Suppressor macrophage treated with lipopolysaccharide for 4 hours (primary cell): Measurements from ENCODE around the gene FGF14.

ENCODE experiments used
- DNase-seq: peaks from one replicate; pipeline ENCODE4 v3.0.0-alpha.2; 2020

The FGF14 gene

DNA sequence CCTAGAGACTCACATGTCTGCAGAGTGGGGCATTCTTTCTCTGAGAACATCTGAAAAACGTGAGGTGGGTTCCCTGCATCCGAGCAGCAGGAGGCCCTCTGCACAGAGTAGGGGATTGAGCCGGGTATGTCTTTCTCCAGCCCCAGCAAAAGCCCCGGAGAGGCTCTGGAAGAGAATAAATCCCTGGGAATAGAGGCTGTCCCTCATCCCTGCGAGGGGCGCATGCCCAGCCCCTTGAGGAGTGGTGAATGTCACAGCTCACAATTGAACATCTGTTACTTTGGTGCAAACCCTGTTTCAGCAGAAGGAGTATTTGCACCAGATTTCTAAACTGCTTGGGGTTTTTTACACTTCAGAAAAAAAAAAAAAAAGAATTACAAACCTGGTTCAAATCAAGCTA, 164.6 kb downstream of the FGF14 start:
- DNase-seq, result no peak

GRCh38 chr13:102236830-102237229, 165.0 kb downstream of the FGF14 start:
- DNase-seq, result no peak

- DNase-seq, result no peak
Measured at GRCh38 chr13:102236341-102236740, 165.5 kb downstream of the FGF14 start.

DNA sequence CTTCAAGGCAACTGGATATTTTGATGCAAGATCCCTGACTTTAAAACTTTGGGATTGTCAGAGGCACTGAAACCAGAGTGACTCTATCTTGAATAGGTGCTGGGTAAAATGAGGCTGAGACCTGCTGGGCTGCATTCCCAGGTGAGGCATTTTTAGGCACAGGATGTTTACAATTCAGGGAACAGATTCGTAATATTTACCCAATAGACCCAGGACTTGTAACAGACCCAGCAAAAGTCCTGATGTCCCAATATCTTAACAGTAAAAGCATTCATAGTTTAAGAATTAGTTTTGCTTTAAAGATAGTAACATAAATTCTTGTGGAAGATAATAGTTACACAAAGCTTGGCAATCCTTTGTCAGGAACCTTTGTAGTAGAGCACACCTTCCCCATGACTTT, 166.2 kb downstream of the FGF14 start:
- no peak for DNase-seq

- no peak for DNase-seq
Measured at GRCh38 chr13:102234618-102235017, 167.2 kb downstream of the FGF14 start.

- no peak for DNase-seq
Measured at GRCh38 chr13:102233566-102234208, 168.2 kb downstream of the FGF14 start.

GRCh38 chr13:102231479-102231878, 170.4 kb downstream of the FGF14 start:
- DNase-seq, result no peak

DNA sequence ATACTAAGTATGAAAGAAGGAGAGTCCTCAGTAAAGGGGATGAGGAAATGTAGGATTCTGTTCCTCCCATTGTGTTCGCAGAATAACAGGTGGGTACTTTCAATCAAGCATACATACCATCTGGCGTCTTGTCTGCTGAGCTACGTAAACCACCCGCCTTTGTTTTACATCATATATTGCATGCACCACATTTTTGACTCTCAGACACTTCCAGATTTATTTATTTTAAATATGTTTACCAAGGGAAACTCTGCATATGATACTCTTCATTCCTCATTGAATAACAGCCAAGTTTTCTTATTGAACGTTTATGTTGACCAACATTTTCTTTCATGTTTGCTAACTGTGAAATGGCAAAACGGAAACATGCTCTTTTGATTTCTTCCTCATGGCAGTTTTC, 174.1 kb downstream of the FGF14 start:
- DNase-seq, result no peak

- DNase-seq, result no peak
Measured at GRCh38 chr13:102226591-102226990, 175.3 kb downstream of the FGF14 start.

DNA sequence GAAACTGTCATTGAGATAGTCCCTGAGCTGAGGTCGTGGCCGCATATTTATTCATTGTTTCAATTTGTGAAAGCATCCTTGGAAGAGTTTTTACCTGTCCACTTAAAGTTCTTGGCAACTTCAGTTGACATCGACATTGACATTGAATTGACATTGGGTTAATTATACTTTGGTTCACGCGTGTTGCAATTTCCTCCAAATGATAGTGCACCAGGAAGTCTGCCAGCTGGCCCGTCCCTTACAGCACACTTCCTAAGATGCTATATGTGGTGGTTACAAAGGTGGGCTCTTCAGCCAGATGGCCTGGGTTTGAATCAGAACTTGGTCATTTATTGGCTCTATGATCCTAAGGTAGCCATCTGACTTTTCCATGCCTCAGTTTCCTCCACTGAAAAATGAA, 176.0 kb downstream of the FGF14 start:
- no peak for DNase-seq

- DNase-seq, result no peak
Measured at GRCh38 chr13:102220681-102221228, 181.1 kb downstream of the FGF14 start.

DNA sequence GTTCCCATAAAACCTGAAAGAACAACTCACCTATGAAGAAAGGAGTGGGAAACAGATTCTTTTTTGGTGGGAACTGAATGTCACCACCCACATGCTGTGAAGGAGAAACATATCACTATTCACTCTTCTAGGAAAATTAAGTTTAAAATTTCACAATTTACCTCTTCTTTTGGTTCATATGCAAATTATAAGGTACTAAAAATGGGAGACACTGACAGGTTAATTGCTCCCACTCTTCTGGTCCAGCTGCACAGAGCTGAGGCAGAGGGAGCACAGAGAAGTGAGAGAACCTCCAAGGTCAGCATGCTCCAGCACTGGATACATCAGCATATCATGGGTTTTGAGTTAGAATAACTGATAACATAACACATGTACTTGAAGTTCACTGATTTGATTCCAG, 186.9 kb downstream of the FGF14 start:
- no peak for DNase-seq

- no peak for DNase-seq
Measured at GRCh38 chr13:102212729-102213128, 189.1 kb downstream of the FGF14 start.

DNA sequence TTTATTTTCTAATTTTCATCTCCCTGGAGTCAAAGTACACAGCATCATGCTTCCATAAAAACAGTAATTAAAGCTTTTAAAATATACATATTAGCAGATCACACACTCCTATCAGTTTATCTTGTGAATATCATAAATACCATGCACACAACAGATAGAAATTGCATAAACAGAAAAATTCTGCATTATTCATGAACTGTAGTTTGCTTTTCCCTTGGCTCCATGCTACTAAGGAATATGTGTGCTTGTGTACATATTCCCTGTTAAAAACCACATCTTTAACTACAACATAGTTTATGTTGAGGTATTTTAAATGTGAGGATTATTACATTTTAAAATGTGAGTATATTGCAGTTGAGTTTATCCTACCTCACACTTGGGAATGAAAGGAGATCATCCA, 193.5 kb downstream of the FGF14 start:
- no peak for DNase-seq

- DNase-seq, result no peak
Measured at GRCh38 chr13:102207680-102208342, 194.0 kb downstream of the FGF14 start.

GRCh38 chr13:102203718-102204117, 198.1 kb downstream of the FGF14 start:
- DNase-seq, result no peak

DNA sequence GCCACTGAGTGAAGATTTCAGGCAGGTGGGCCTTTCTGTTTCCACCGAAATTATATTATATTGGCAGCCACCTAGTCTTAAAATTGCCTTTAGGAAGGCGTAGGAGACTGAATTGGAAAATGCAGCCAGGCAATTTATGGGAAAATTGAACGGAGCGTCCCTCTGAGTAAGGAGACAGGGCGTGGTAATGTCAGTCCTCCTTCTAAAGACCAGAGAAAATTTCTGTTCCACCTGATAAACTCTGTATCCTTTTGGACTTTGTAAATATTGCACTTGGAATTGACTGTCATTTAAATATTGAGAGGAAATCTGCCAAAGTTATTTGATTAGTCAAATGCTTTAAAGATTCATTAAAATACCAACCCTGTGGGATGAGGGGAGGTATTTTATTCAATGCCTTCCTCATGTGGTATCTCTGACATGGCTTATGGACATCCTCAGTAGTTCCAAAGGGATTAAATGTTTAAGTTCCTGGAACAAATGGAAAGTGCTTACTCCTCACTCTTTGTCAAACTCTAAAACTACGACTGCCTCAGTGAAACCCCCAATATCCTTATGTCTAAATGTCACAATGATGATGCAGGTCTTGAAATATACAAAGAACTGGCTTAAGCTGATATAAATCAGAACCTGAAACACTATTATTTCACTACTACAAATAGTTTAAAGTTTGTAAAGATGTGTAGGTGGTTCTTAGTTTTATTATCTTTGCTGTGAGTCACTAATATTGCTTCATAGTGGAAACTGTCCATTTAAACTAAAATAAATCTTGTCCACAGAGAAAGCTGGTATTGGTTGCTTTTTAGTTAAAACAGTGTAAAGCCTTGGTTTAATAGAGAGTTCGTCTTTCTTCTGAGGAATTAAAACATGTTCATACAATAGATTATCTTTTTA, 203.2 kb downstream of the FGF14 start:
- DNase-seq, result no peak

DNA sequence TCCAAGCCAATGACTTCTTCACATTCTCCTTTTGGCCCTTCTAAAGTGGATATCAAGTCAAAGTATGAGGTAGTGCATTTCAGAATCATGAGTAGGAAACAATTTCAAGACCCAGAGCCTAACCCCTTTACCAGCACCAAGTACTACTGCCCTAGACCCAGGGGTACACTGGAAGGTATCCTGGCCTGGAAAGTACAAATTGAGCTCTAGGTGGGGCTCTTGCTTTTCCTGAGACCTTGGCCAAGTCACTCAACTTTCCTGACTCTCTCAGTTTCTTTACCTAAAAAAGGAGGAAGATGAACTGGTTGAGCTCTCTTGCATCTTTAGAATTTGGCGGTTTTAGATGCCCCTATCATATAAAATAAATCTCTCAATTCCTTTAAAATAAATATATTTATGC, 204.7 kb downstream of the FGF14 start:
- no peak for DNase-seq

GRCh38 chr13:102195566-102196462, 206.0 kb downstream of the FGF14 start:
- DNase-seq, result no peak

GRCh38 chr13:102192858-102193257, 209.0 kb downstream of the FGF14 start:
- DNase-seq, result no peak

- DNase-seq, result no peak
Measured at GRCh38 chr13:102191951-102192502, 209.8 kb downstream of the FGF14 start.

DNA sequence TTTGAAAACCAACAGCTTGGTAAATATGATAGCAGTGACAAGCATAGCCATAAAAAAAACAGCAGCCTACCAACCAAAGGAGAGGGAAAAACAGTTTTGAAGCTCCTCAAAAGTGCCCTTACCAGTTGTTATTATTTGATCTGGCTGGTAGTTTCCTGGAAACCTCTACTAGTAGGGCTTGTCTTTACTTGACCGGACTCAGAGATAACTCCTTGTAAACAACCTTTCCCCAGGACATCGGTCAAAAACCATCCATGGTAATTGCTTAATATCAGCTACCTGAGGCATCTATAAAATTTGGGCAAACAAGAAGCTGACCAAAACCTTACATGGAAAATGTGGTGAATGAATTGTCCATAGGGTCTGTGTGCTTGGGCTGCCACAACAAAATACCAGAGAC, 210.9 kb downstream of the FGF14 start:
- no peak for DNase-seq
